ENCODE data around the gene MED15. TPM values are rescaled to one million over a fixed set of nuclear protein-coding genes. Genes with fewer than 3 reads are reported as not detected.

Gene MED15
- total and polyA plus RNA-seq, 10 of the 15 experiments (the other 5 are each of a cell fraction or from before 2014, with no cell fraction given): 1.4 to 75.2 (median 26.9) TPM

GRCh38 chr22:20533879-20534265 is 26.5 kb downstream of the MED15 start:
- no TSS peak for BruUV-seq (replicated peaks)

More at GRCh38 chr22:20533879-20534265, 26.5 kb downstream of the MED15 start:
- SMC1A ChIA-PET (ENCODE audit: uncharacterized antibody, unreplicated experiment): no interaction called here
- in situ Hi-C loops (cut with MboI) (no loop called here), intact Hi-C loops (cut with micrococcal nuclease; ENCODE audit: unreplicated experiment) (no loop called here)
- no peak overlapping the region for H3K4me2 ChIP-seq (ENCODE audit: control insufficient read depth, insufficient read depth)
- peaks cover 40% of the 10 kb centered on the region for H3K79me2 ChIP-seq (ENCODE audit: control insufficient read depth, insufficient read depth, low read length)
- H3K4me1 ChIP-seq (ENCODE audit: control insufficient read depth, insufficient read depth, low read length): no peaks in the 10 kb centered on the region
- POLR2A ChIA-PET: no interaction called here
- DNase-seq (ENCODE audit: low read depth, low spot score) (no peak), FAIRE-seq (no peak), ATAC-seq (no peak)
- H3K27ac ChIP-seq (ENCODE audit: control insufficient read depth, insufficient read depth): no peak overlapping the region
- CTCF ChIA-PET: no interaction called here
- no peak overlapping the region for H3K4me3 ChIP-seq
- peaks cover 34 to 36% of the 10 kb centered on the region in 2 experiments for H3K36me3 ChIP-seq (ENCODE audit: control insufficient read depth in 2 of 2, insufficient read depth in 2 of 2, low read length in 1 of 2)
- H3K9me3 ChIP-seq (replicated peaks; ENCODE audit: control insufficient read depth, insufficient read depth, low read length): no peaks in the 10 kb centered on the region
- H3K27me3 ChIP-seq (replicated peaks in 1 of 2; ENCODE audit: control insufficient read depth in 2 of 2, insufficient read depth in 2 of 2, low read length in 1 of 2): no peaks in the 10 kb centered on the region
- no peak overlapping the region for H2AFZ ChIP-seq (ENCODE audit: control insufficient read depth, low read depth, low read length)
- no peak overlapping the region for H3K9ac ChIP-seq (ENCODE audit: control insufficient read depth, insufficient read depth, low read length)
- RAD21 ChIA-PET (ENCODE audit: unreplicated experiment): no interaction called here
- peaks cover 5% of the 10 kb centered on the region for H4K20me1 ChIP-seq (ENCODE audit: control insufficient read depth, insufficient read depth)
- 42% methylated on average over 3 of the region's 3 CpGs for WGBS (ENCODE audit: insufficient coverage, insufficient replicate concordance, low lambda C conversion rate, missing lambda C conversion rate)
- TF ChIP-seq NR2C1 (IDR thresholded peaks at IDR 0.05) (no peak), IKZF2 (IDR thresholded peaks at IDR 0.05) (no peak), NR2C2 (IDR thresholded peaks at IDR 0.05; ENCODE audit: borderline replicate concordance, control insufficient read depth, insufficient read length, low read depth) (no peak), MYC (IDR thresholded peaks at IDR 0.05; ENCODE audit: insufficient read depth, insufficient read length, insufficient replicate concordance, low read length, severe bottlenecking) (no peak), RELB (IDR thresholded peaks at IDR 0.05; ENCODE audit: low read depth) (no peak), CEBPB (IDR thresholded peaks at IDR 0.05; ENCODE audit: borderline replicate concordance in 1 of 2, low read depth in 2 of 2, low read length in 2 of 2) (no peak), CUX1 (IDR thresholded peaks at IDR 0.05; ENCODE audit: insufficient replicate concordance, low read depth, low read length) (no peak), PRDM15 (CRISPR knock-in tag; IDR thresholded peaks at IDR 0.05) (no peak), ATF7 (IDR thresholded peaks at IDR 0.05; ENCODE audit: low read depth) (no peak), FOS (IDR thresholded peaks at IDR 0.05; ENCODE audit: borderline replicate concordance, extremely low read depth, insufficient read length) (no peak)

All from GM12878 (cell line).